Neural progenitor cell (in vitro differentiated cells): ENCODE data around the gene SH2D2A. TPM values are rescaled to one million over a fixed set of nuclear protein-coding genes. Genes with fewer than 3 reads are reported as not detected.

Experiments used
- DNase-seq: peaks from one replicate; pipeline ENCODE4 v3.0.0-alpha.2; 2016; ENCODE audit warnings: low spot score
- H2AFZ ChIP-seq: fragments of 200-600 bp; sonication (generic); replicated peaks from 2 replicates; pipeline ENCODE4 v1.6.1; 2016; ENCODE audit warnings: antibody characterized with exemption
- H3F3A ChIP-seq: fragments of 200-600 bp; sonication (generic); 2 replicates; pipeline ENCODE4 v1.6.1; 2016; ENCODE audit warnings: antibody characterized with exemption, low read depth
- H3K27ac ChIP-seq: fragments of 200-600 bp; sonication (generic); 2 replicates; pipeline ENCODE4 v1.5.1; 2016; ENCODE audit warnings: mild to moderate bottlenecking
- H3K27me3 ChIP-seq: fragments of 200-600 bp; sonication (generic); 2 replicates; pipeline ENCODE4 v1.6.1; 2016; ENCODE audit warnings: mild to moderate bottlenecking, moderate library complexity
- H3K36me3 ChIP-seq: fragments of 200-600 bp; sonication (generic); 2 replicates; pipeline ENCODE4 v1.5.1; 2016
- H3K4me1 ChIP-seq: fragments of 200-600 bp; sonication (generic); 2 replicates; pipeline ENCODE4 v1.6.1; 2016; ENCODE audit warnings: mixed run types
- H3K4me2 ChIP-seq: fragments of 200-600 bp; sonication (generic); 2 replicates; pipeline ENCODE4 v1.6.1; 2016
- H3K4me3 ChIP-seq: fragments of 200-600 bp; sonication (generic); 2 replicates; pipeline ENCODE4 v1.5.1; 2016
- H3K79me2 ChIP-seq: fragments of 200-600 bp; sonication (generic); 2 replicates; pipeline ENCODE4 v1.6.1; 2016; ENCODE audit warnings: low read depth
- H3K9ac ChIP-seq: fragments of 200-600 bp; sonication (generic); 2 replicates; pipeline ENCODE4 v1.6.1; 2016
- H3K9me3 ChIP-seq: fragments of 200-600 bp; sonication (generic); 2 replicates; pipeline ENCODE4 v1.5.1; 2016; ENCODE audit warnings: low read depth
- H4K20me1 ChIP-seq: fragments of 200-600 bp; sonication (generic); 2 replicates; pipeline ENCODE4 v1.6.1; 2016; ENCODE audit warnings: low read depth
- H3K27ac Mint-ChIP-seq: 3 replicates; pipeline ENCODE4 v1.8.0; 2021; ENCODE audit warnings: mixed read lengths
- H3K27me3 Mint-ChIP-seq: 2 replicates; pipeline ENCODE4 v1.8.0; 2022; ENCODE audit warnings: low read depth, mild to moderate bottlenecking, inconsistent platforms, moderate library complexity, mixed read lengths; ENCODE audit not compliant: insufficient read depth
- H3K36me3 Mint-ChIP-seq: 3 replicates; pipeline ENCODE4 v1.8.0; 2021; ENCODE audit warnings: mixed read lengths
- H3K4me1 Mint-ChIP-seq: 3 replicates; pipeline ENCODE4 v1.8.0; 2021; ENCODE audit warnings: mixed read lengths
- H3K4me3 Mint-ChIP-seq: 3 replicates; pipeline ENCODE4 v1.8.0; 2021; ENCODE audit warnings: mild to moderate bottlenecking, moderate library complexity, mixed read lengths
- H3K9me3 Mint-ChIP-seq: 3 replicates; pipeline ENCODE4 v1.8.0; 2020; ENCODE audit warnings: mixed read lengths
- CTCF ChIP-seq: fragments of 200-600 bp; sonication (generic); IDR thresholded peaks from 2 replicates; pipeline ENCODE4 v1.5.1; 2017; ENCODE audit warnings: antibody characterized with exemption, mild to moderate bottlenecking
- EZH2 ChIP-seq: fragments of 200-600 bp; sonication (generic); IDR thresholded peaks from 2 replicates; pipeline ENCODE4 v1.6.1; 2017; ENCODE audit warnings: antibody characterized with exemption, mild to moderate bottlenecking, moderate library complexity
- EZH2phosphoT487 ChIP-seq: fragments of 200-600 bp; sonication (generic); IDR thresholded peaks from 2 replicates; pipeline ENCODE4 v1.6.1; 2017; ENCODE audit warnings: antibody characterized with exemption
- total RNA-seq: library from RNA; depleted of rRNA; stranded (reverse); fragments of >200 nt; gene quantifications from 2 replicates; pipeline ENCODE4 v1.2.3, GENCODE V29; 2015; ENCODE audit warnings: low replicate concordance

SH2D2A gene
- total RNA-seq, 1 donor from 2014 or later: not detected

- Histone ChIP-seq H3K27me3 (no peaks in the 10 kb centered on the region), H3K4me2 (no peak overlapping the region), H3F3A (no peaks in the 10 kb centered on the region), H3K9me3 (no peaks in the 10 kb centered on the region), H3K79me2 (peaks cover 11% of the 10 kb centered on the region), H3K36me3 (no peaks in the 10 kb centered on the region), H3K9ac (no peak overlapping the region), H2AFZ (no peak overlapping the region), H4K20me1 (peaks cover 26% of the 10 kb centered on the region), H3K27ac (no peak overlapping the region), H3K4me3 (no peak overlapping the region), H3K4me1 (no peaks in the 10 kb centered on the region)
- no peak overlapping the region for H3K27ac Mint-ChIP-seq
- H3K9me3 Mint-ChIP-seq: no peaks in the 10 kb centered on the region
- no peak overlapping the region for H3K4me3 Mint-ChIP-seq
- DNase-seq: no peak
- no peaks in the 10 kb centered on the region for H3K4me1 Mint-ChIP-seq
- no peaks in the 10 kb centered on the region for H3K27me3 Mint-ChIP-seq
- TF ChIP-seq EZH2phosphoT487 (no peak), EZH2 (no peak), CTCF (no peak)
- H3K36me3 Mint-ChIP-seq: peaks cover 44% of the 10 kb centered on the region
Observed at GRCh38 chr1:156789621-156790318, 26.9 kb downstream of the SH2D2A start.

GRCh38 chr1:156788136-156788535 is 28.5 kb downstream of the SH2D2A start:
- Histone ChIP-seq H2AFZ (no peak overlapping the region), H3K27ac (no peak overlapping the region), H4K20me1 (peaks cover 31% of the 10 kb centered on the region), H3K4me1 (no peaks in the 10 kb centered on the region), H3K27me3 (no peaks in the 10 kb centered on the region), H3K4me2 (no peak overlapping the region), H3K4me3 (no peak overlapping the region), H3K9ac (no peak overlapping the region), H3K79me2 (peaks cover 19% of the 10 kb centered on the region), H3K9me3 (no peaks in the 10 kb centered on the region), H3F3A (no peaks in the 10 kb centered on the region), H3K36me3 (no peaks in the 10 kb centered on the region)
- Mint-ChIP-seq H3K9me3 (no peaks in the 10 kb centered on the region), H3K27me3 (no peaks in the 10 kb centered on the region), H3K4me3 (no peak overlapping the region), H3K36me3 (peaks cover 39% of the 10 kb centered on the region), H3K27ac (no peak overlapping the region), H3K4me1 (no peaks in the 10 kb centered on the region)
- no peak for DNase-seq
- TF ChIP-seq EZH2phosphoT487 (no peak), CTCF (no peak), EZH2 (no peak)

GRCh38 chr1:156786640-156787039 is 30.0 kb downstream of the SH2D2A start:
- Mint-ChIP-seq H3K4me3 (no peak overlapping the region), H3K36me3 (peaks cover 44% of the 10 kb centered on the region), H3K27me3 (no peaks in the 10 kb centered on the region), H3K27ac (no peak overlapping the region), H3K9me3 (no peaks in the 10 kb centered on the region), H3K4me1 (no peaks in the 10 kb centered on the region)
- no peak overlapping the region for H3K4me2 ChIP-seq
- peaks cover 38% of the 10 kb centered on the region for H4K20me1 ChIP-seq
- no peak overlapping the region for H3K4me3 ChIP-seq
- no peaks in the 10 kb centered on the region for H3K4me1 ChIP-seq
- H3K36me3 ChIP-seq: no peaks in the 10 kb centered on the region
- H3K27ac ChIP-seq: no peak overlapping the region
- TF ChIP-seq EZH2: no peak
- TF ChIP-seq EZH2phosphoT487: no peak
- no peak for TF ChIP-seq CTCF
- no peaks in the 10 kb centered on the region for H3K27me3 ChIP-seq
- H2AFZ ChIP-seq: no peak overlapping the region
- no peak for DNase-seq
- no peaks in the 10 kb centered on the region for H3F3A ChIP-seq
- no peak overlapping the region for H3K9ac ChIP-seq
- H3K79me2 ChIP-seq: peaks cover 33% of the 10 kb centered on the region
- H3K9me3 ChIP-seq: no peaks in the 10 kb centered on the region
